GM23248 (cell line): Measurements from ENCODE around the gene ZNF682.

Source experiments
- EZH2 ChIP-seq: fragments of 200-600 bp; sonication (generic); IDR thresholded peaks from 2 replicates; pipeline ENCODE4 v1.6.1; 2018; ENCODE audit warnings: antibody characterized with exemption, mild to moderate bottlenecking; ENCODE audit not compliant: insufficient read depth, poor library complexity, severe bottlenecking
- EZH2phosphoT487 ChIP-seq: fragments of 200-600 bp; sonication (generic); IDR thresholded peaks from 2 replicates; pipeline ENCODE4 v1.6.1; 2018; ENCODE audit warnings: antibody characterized with exemption, moderate library complexity, mild to moderate bottlenecking, low read depth; ENCODE audit not compliant: insufficient read depth

DNA sequence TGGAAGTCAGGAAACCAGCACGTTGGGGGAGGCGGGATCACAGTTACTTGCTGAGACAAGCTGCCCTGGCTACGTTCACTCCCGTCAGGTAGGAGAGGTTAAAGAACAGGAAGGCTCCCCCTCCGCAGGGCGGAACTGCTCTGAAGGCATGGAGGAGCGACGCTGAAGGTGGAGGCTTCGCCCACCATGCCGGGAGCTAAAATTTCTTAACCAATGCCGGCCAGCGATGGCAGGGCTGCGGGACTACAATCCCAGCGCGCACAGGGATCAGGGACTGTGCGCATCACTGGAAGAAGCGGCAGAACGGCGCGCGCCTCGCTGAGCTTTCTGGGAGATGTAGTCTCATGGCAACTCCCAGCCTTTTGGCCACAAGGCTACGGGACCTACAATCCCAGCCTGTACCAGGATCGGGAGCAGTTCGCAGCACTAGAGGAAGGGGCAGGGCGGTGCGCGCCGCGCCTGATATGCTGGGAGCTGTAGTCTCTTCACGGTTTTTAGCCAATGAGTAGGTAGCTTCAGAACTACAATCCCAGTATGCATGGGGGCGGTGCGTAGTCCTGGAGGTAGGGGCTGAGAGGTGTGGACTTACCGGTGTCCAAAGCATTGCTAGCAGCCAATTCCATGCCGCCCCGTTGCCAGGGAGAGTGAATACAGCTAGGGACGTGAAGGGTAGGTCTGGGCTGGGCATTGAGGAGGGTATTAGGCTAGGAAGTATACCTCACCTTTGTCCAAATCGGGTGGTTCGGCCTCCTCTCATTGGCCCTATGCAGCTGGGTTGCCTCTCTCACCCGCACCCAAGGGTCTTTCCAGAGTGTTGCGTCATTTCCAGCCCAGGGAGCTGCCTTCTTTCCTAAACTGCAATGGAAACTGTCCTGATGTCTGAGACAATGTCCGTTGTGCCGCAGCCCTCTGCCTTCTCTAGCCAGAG lies 12.8 kb upstream of the ZNF682 start:
- TF ChIP-seq EZH2 (no peak), EZH2phosphoT487 (no peak)
